ENCODE data around the gene PCDHGA3.

The PCDHGA3 gene

GRCh38 chr5:141356950-141357349 lies 13.3 kb downstream of the PCDHGA3 start:
- TF ChIP-seq REST (IDR thresholded peaks at IDR 0.05; ENCODE audit: low read depth) (peak; percentile 52), CEBPB (IDR thresholded peaks at IDR 0.05) (no peak)

- TF ChIP-seq RAD21 (IDR thresholded peaks at IDR 0.05; ENCODE audit: low read depth) (peak; percentile 43), TCF12 (IDR thresholded peaks at IDR 0.05; ENCODE audit: low read depth) (no peak), CEBPB (IDR thresholded peaks at IDR 0.05) (no peak)
These were observed 16.3 kb downstream of the PCDHGA3 start, which contains the start of gene PCDHGB2 for GRCh38 chr5:141359790-141360426. Gene PCDHGB2, plus strand, starts transcription at chr5:141359994. Its CDS starts 142 bp downstream, at chr5:141360136.

- TF ChIP-seq FOXM1 (IDR thresholded peaks at IDR 0.05; ENCODE audit: borderline replicate concordance, low read depth) (no peak), TCF12 (IDR thresholded peaks at IDR 0.05; ENCODE audit: low read depth) (no peak), TEAD4 (IDR thresholded peaks at IDR 0.05) (no peak), USF1 (IDR thresholded peaks at IDR 0.05) (no peak), EGR1 (IDR thresholded peaks at IDR 0.05) (no peak), ZBTB7A (IDR thresholded peaks at IDR 0.05; ENCODE audit: low read depth) (no peak), RAD21 (IDR thresholded peaks at IDR 0.05; ENCODE audit: low read depth) (no peak), YY1 (IDR thresholded peaks at IDR 0.05; ENCODE audit: low read depth) (no peak), TAF1 (IDR thresholded peaks at IDR 0.05; ENCODE audit: low read depth) (no peak), EP300 (IDR thresholded peaks at IDR 0.05; ENCODE audit: borderline replicate concordance) (no peak), CEBPB (IDR thresholded peaks at IDR 0.05) (no peak), CREB1 (IDR thresholded peaks at IDR 0.05; ENCODE audit: low read depth) (no peak), NFIC (IDR thresholded peaks at IDR 0.05) (no peak), MAX (IDR thresholded peaks at IDR 0.05) (no peak), REST (IDR thresholded peaks at IDR 0.05; ENCODE audit: low read depth) (no peak)
These were observed 17.1 kb downstream of the PCDHGA3 start for GRCh38 chr5:141360685-141361084.

- TF ChIP-seq FOXM1 (IDR thresholded peaks at IDR 0.05; ENCODE audit: borderline replicate concordance, low read depth) (no peak), CEBPB (IDR thresholded peaks at IDR 0.05) (no peak), REST (IDR thresholded peaks at IDR 0.05; ENCODE audit: low read depth) (no peak), CREB1 (IDR thresholded peaks at IDR 0.05; ENCODE audit: low read depth) (no peak), TAF1 (IDR thresholded peaks at IDR 0.05; ENCODE audit: low read depth) (no peak), ZBTB7A (IDR thresholded peaks at IDR 0.05; ENCODE audit: low read depth) (no peak), RAD21 (IDR thresholded peaks at IDR 0.05; ENCODE audit: low read depth) (no peak), TEAD4 (IDR thresholded peaks at IDR 0.05) (no peak), TCF12 (IDR thresholded peaks at IDR 0.05; ENCODE audit: low read depth) (no peak), EGR1 (IDR thresholded peaks at IDR 0.05) (no peak), USF1 (IDR thresholded peaks at IDR 0.05) (no peak), NFIC (IDR thresholded peaks at IDR 0.05) (no peak), YY1 (IDR thresholded peaks at IDR 0.05; ENCODE audit: low read depth) (no peak), MAX (IDR thresholded peaks at IDR 0.05) (no peak), EP300 (IDR thresholded peaks at IDR 0.05; ENCODE audit: borderline replicate concordance) (no peak)
These were observed 19.1 kb downstream of the PCDHGA3 start for GRCh38 chr5:141362719-141363118.
